ENCODE measurements around the gene SETD2.

DNA sequence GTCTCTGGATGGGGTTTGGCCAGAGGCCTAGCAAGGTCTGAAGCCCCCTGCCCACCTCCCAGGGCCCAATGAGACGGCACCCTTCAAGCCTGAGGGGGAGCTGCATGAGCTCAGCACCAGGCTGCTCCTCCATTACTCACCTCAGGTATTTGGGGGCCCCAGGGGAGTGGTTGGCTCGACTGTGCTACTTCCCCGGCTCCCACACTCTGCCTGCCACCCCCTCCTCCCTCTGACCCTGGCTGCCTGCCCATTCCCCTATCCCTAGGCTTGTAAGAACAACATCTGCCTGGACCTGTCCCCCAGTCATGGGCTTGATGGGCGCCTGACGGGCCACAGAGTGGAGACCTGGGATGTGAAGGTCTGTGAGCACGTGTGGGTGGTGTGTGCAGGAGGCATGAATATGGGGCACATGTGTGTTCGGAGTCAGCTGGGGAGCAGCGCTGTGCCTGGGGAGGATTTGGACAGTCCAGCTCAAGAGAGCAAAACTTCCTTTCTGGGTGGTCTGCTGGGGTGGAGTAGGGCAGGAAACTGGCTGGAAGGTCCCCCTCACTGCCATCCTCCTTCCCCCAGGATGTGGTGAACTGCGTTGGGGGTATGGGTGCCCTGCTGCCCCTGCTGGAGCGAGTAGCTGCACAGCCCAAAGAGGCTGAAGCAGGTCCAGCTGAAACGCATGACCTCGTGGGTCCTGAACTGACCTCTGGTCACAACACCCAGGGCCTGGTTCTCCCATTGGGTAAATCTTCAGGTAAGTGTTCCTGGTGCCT, 167.0 kb downstream of the SETD2 start:
- TF ChIP-seq, protein P1, sequence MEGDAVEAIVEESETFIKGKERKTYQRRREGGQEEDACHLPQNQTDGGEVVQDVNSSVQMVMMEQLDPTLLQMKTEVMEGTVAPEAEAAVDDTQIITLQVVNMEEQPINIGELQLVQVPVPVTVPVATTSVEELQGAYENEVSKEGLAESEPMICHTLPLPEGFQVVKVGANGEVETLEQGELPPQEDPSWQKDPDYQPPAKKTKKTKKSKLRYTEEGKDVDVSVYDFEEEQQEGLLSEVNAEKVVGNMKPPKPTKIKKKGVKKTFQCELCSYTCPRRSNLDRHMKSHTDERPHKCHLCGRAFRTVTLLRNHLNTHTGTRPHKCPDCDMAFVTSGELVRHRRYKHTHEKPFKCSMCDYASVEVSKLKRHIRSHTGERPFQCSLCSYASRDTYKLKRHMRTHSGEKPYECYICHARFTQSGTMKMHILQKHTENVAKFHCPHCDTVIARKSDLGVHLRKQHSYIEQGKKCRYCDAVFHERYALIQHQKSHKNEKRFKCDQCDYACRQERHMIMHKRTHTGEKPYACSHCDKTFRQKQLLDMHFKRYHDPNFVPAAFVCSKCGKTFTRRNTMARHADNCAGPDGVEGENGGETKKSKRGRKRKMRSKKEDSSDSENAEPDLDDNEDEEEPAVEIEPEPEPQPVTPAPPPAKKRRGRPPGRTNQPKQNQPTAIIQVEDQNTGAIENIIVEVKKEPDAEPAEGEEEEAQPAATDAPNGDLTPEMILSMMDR (IDR thresholded peaks at IDR 0.05; ENCODE audit: borderline replicate concordance, extremely low read depth, low read length, poor library complexity, severe bottlenecking): no peak
- TF ChIP-seq EZH2 (IDR thresholded peaks at IDR 0.05; ENCODE audit: borderline replicate concordance, low read depth, low read length, severe bottlenecking): no peak

All from DND-41 (cell line).